ENCODE results near the gene CHIT1.

Gene CHIT1

DNA sequence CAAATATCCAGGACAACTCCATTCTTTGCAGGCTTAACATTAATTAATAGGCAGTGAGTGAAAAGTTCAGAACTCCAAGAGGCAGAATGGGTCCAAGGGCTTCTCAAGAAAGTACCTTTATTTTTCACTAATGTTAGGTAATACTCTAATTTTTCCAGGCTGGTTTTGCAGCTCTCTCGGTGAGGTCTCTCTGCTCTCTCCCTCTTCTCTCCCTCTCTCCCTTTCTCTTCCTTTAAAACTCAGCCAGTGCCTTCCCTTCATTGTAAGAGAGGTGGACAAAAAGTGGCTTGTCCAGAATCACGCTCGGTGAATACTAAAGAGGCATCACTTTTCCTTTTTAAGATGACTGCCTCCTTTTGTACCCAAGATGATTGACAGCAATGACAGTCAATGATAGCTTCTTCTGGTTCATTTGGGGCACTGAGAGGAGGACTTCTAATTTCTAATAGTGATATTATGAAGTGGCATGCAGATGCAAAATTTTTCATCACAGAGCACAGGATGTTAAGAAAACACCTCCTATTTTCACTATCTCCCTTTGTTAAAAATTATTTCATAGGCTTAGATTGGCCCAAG lies 41.7 kb downstream of the CHIT1 start:
- DNase-seq, result no peak

DNA sequence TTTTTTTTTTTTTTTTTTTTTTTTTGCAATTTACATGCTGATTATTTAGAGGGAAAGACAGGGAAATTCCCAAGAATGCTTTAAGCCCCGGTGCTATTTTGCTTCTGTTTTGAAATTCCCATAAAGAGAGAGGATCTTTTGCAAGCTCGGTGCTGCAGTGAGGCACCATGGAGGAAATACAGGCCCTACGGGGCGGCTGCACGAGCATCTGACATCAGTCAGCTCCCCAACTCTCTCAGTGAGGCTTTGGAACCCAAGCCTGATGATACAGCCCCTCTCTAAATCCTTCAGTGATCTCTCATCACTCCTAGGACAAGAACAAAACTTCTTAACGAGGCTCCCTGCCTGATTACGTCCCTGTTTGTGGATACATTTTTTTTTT lies 42.2 kb downstream of the CHIT1 start:
- DNase-seq, result no peak

DNA sequence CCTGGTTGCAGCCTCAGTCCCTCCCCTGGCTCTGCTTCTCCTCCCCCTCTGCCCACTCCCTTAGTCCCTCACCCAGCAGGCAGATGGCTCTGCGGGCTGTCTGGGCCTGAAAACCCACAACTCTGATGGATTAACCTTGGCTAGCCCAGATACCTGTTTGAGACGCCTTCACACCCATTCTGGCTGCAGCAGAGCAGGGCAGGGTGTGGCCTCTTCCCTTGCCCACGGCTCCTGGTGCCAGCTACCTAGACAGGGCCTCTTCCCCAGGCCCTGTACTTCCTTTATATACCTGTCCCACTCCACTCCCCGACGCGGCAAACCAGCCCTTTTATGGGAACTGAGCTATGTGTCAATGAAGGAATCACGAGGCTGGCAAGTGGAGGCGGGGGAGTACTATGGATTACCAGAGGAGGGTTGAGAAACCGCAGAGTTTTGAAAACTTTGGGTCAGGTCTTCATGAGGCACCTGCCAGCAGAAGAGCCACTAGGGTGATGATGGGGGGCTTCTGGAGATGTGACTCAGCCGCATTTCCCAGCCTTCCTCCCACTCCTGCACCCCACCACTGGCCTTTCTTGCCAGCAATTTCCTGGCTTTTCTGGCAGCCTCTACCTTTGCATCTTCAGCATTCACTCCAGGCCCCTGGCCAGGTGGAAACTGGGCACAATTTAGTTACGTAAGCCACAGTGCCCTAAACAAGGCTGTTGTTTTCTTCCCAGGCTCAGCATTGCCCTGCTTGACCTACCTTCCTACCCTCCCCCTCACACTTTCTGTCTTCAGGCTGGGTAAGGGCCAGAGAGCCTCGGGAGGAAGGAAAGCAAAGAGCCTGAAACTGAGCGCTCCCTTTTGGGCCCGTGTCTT lies 42.8 kb downstream of the CHIT1 start, which contains the start of gene CHI3L1:
CHI3L1 (minus strand) TSS at position 259 of the 858 bp plus-strand sequence; CDS start at position 178, 81 bp downstream.
- no peak for DNase-seq

DNA sequence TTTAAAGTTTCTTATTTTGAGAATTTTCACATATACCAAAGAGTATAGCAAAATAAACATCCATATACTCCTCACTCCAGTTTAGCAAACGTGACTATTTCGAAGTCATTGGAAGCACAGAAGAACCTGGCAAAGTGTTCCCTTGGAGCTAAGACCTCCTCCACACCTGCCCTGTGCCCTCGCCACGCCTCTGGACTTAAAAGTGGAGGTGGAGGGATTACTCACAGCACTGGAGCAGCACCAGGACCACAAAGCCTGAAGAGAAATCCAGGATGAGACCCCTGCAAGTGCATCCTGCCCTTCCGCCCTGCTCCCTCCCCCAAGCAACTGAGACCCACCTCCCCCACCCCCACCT lies 43.4 kb downstream of the CHIT1 start:
- no peak for DNase-seq

DNA sequence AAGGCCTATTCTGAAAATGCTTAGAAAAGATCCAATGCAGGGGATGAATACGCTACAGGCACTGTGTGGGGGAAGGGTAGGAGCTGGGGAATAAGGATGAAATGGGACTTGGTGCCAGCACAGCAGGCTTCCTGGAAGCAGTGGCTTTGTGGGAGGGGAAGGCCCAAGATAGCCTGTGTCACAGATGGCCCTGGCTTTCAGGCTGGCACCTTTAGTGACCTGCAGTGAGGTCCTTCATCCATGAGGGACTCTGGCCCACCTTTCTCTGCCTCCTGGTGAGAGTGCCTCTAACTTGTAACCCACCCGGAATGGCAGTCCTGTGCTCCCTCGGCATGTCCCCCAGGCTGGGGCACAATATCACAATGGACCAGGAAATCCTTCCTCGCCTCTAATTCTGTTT lies 43.9 kb downstream of the CHIT1 start:
- DNase-seq, result no peak

DNA sequence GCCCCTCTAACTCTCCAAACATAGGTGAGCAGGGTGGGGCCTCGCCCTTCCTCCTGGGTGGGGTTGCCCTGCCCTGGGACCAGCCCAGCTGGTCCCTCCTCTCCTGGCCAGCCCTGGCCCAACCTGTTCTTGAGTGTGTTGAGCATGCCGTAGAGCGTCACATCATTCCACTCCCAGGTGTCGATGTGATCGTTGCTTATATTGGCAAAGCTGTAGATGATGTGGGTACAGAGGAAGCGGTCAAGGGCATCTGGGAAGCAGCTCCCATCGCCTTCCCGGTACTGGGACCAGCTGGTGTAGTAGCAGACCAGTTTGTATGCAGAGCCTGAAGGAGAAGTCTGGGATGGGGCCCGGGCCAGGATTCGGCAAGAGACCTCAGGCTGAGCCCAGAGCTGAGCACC lies 44.4 kb downstream of the CHIT1 start:
- DNase-seq, result no peak

DNA sequence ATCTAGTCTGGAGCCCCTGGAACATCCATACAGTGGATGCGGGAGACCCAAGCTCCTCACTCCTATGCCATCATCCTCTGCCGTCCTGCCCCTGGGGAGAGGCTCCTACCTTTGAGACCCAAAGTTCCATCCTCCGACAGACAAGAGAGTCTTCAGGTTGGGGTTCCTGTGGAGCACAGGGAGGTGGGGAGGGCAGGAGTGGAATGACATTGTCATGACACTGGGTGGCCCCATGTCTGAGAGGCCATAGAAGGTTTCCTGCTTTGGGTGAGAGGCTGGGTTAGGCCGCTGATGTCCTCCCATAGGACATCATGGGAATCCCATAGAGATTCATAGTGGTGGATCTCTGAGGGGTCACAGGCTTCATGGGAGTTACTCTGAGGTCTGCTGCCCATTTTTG lies 45.0 kb downstream of the CHIT1 start:
- DNase-seq, result no peak

DNA sequence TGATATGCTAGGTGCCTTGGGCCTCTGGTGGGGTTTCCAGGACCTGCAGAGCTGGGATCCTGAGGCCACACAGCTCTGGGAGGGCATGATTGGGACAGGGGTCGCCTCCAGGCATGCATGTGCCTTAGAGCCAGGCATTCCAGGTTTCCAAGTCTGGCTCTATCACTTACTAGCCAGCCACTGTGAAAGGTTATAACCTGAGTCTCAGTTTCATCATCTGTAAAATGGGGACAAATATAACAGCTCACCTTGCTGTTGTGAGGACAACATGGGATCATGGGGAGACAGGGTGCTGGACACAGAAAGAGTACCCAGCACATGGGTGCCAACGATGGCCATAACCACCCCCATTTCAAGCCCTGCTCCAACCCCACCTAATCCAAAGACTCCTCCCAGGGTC lies 45.6 kb downstream of the CHIT1 start:
- no peak for DNase-seq

DNA sequence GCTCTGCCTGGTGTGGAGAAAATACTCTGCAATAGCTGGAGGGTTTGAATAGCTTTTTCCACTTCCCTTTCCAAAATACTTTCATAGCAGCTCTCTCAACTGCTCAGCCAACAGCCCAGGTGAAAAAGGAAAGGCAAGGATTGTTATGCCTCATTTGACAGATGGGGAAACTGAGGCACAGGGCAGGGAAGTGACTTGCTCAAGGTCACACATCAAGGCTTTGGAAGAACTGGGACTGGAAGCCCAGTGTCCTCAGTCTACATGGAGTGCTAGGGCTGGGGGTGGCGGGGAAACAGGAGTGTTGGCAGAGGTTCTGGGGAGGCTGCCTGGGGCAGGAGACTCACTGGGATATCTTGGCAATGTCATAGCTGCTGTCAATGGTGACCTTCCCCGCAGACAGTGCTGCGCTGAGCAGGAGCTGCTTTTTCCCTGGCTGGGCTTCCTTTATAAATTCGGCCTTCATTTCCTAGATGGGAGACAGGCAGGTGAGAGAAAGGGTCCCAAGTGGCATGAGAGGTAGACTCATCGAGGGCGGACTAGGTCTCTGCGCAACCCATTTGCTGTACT lies 47.0 kb downstream of the CHIT1 start:
- DNase-seq, result no peak

DNA sequence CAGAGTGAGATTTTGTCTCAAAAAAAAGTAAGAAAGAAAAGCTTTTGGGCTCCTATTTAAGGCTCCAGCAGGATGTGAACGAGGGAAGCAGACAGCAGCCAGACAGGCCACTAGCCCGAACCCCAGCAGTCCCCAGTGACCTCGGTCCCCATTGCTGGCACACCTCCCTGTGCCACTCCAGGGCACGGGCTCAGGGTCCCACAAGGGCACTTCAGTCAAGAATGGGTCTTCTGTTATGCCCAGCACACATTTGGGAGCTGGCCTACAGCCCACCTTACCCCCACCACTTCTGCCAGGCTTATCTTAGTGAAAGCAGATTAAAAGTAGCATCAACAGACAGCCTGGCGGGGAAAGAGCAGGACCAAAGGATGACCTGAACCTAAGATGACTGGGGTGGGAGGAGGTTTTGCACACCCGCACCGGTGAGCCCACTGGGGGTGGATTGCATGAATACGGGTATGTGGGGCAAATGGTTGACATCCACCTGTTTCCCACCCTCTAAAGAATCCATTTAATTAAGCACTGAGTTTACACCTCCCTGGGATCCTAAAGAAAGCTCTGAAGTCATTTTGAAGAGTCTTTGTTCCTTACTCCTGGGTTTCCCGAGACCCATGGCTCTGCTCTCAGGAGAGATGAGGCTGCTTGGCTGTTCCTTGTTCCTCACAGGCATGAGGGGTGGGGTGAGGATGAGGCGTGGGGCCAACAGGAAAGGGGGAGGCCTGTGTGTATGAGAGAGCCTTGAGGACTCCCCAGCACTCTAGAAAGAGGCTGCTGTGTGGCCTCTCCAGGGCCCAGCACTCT lies 47.7 kb downstream of the CHIT1 start:
- DNase-seq, result no peak

DNA sequence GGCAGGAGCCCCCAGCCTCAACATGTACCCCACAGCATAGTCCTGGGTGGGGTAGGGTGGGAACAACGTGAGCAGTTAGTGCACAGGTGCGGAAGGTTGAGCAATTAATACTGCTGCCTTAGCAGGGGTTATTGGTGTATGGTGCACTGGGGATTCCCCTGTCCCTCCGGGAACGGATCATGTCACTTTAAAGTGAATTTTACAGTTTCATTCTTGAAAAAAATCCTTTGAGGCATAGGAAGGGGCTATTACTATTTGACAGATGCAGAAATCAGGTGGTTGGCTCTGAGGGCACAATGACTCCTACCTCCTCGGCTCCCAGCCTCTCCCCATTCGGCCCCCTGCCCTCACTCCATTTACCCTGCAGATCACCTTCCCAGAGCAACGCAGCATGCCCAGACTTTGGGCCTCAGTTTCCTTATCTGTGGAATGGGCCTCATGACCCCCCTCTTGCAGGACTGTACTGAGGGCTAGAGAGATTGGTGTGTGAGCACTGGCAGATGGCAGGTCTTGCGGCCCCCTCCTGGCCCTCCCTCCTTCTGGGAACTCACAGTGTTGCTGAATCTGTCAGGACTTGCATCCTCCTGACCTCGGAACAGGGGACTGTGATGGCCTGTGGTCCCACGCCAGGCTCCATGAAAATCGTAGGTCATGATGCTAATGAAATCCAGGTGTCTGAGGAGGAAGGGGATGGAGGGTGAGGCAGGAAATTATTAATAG lies 48.7 kb downstream of the CHIT1 start:
- DNase-seq, result no peak

DNA sequence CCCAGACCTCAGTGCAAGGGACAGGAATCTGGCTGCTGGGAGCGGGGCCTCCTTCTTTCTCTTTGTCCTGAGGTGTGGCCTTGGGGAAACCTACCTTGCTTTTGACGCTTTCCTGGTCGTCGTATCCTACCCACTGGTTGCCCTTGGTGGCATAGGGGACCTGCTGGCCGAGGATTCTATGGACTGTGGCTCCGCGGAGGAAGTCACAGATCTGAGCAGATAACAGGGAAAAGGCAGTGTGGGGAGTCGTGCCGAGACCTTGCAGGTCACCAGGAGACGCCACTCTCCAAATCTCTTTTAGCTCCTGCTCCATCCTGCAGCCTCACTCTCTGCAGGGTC lies 49.8 kb downstream of the CHIT1 start:
- no peak for DNase-seq

DNA sequence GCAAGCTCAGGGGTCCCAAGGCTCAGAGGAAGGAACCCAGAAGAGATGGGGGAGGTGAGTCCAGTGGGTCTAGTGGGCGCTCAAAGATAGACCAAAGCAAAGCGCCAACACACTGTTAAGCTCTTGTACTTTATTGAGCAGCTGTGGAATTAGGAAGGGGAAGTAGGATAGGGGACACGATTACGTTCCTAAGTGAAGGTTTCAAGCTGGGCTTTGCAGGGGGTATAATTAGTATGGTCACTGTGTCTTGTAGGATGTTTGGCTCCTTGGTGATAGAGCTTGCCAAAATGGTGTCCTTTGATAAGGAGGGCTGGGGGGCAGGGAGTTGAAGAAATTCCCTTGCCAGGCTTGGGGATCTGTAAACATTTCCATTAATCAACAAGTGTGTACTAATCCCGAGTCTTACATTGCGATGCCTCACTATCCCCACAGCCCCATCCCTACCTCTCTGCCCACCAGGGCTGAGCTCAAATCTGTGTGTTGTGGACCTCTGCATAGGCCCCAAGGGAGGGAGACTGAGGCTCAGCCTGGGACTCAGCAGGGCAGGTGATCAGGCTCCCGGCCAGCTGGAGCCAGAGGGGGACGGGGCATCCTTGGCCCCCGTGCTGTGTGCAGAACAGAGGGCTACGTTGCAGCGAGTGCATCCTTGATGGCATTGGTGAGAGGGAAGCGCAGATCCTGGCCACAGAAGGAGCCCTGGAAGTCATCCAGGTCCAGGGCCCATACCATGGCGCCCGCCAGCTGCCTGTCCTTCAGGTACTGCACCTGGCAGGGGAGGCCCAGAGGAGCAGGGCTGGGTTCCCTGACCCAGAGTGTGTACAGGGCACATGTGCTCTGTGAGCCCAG lies 50.4 kb downstream of the CHIT1 start:
- no peak for DNase-seq

DNA sequence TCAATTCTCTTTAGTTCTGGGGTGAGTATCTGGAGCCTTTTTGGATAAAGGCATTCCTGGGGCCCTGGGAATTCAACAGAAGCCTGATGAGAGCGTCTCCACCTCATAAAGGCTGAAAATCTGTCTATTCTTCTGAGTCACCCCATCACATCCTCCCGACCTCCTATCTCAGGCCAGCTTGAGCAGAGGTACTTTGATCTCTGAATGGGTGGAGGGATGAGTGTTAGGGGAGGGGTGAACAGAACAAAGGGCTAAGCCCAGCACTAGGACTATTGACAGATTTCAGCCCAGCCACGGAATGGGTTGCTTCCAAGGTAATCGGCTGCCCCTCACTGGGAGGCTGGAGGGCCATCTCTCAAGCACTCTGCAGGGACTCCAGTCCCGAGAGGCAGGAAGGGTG lies 51.4 kb downstream of the CHIT1 start:
- no peak for DNase-seq

DNA sequence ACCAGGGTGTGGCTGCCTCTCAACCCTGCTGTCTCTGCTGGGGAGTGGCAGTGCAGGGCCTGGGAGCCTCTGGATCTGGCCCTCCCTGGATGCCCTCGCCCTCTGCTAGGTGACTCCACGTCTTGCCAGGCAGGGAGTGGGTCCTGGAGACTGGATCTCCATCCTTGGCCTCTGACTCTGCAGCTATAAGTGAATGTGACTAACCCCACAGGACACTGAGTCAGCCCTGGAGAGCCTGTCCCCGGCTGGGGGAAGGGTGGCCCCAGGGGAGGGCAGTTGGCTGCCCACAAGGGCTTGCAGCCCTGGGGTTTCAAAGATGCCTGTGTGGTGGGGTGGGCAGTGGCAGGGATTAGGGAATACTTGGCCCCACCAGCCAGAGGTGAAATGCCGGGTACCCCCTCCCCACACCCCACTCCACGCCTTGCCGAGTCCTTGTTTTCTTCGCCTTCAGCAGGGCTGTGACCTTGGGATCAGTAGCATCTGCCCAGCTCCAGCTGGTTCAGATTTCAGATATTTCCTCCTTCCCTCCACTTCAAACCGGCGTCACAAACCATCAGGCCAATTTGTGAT lies 51.9 kb downstream of the CHIT1 start:
- no peak for DNase-seq

DNA sequence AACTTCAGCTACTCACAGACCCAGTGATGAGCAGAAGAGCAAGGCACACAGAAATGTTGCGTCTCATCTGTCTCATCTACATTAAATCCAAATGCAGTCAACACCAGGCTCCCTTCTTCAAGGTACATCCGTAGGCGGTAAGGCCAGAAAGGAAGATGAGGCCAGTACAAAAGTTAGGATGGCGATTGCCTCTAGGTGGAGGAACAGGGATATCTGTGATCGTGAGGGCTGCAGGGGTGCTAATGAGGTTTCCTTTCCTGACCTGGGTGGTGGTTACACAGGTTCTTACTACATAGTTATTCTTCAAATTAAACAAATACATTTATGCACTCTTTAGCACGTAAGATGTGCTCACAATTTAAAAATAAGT lies 52.5 kb downstream of the CHIT1 start:
- no peak for DNase-seq

DNA sequence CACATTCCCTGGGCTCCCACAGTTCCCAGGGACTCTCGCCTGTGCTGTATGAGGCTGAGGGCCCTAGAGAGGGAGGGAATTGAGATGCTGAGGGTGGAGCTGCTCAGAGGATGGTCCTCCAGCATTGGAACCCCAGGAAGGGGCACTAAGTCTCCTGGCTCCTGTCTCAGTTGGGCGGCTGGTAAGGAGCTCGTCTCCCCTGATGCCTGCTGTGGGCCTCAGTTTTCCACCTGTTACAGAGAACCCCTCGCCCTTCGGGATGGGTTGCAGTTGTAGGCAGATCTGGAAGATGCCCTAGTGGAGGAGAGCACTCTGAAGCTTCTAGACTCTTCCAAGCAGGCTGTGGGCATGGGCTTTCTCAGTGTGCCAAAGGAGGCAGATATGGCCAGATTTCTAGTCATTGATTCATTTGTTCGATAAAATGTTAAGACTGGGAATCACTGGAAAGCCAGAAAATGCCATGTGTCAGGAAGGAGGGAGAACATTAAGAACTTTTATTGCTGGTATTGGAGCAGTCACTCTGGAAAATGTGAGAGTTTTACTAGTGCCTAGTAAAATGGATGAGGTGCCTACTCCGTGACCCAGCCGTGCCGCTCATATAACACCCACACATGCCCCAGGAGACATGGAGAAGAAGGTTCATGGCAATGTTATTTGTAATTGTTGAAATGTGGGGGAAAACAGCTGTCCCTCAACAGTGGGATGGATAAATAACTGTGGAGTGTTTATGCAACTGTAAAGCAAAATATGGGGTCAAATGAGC lies 53.0 kb downstream of the CHIT1 start:
- no peak for DNase-seq

DNA sequence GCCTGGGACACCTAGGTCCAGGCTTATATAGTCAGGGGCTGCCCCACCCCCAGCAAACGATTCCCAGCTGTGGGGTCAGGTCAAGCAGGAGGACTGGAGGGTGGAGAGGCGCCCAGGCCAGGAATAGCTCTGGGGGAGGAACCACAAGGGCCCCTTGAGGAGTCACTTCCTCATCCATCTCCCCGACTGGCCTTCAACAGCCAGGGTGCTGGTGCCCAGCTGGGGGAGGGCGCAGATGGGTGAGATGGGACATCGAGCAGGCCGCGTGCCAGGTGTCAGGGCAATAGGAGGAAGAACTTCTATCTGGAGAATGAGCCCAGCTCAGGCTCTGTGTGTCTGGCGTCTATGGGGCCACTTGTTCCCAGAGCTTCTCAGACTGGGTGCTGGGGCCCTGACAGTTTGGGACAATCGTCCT lies 53.6 kb downstream of the CHIT1 start:
- no peak for DNase-seq

DNA sequence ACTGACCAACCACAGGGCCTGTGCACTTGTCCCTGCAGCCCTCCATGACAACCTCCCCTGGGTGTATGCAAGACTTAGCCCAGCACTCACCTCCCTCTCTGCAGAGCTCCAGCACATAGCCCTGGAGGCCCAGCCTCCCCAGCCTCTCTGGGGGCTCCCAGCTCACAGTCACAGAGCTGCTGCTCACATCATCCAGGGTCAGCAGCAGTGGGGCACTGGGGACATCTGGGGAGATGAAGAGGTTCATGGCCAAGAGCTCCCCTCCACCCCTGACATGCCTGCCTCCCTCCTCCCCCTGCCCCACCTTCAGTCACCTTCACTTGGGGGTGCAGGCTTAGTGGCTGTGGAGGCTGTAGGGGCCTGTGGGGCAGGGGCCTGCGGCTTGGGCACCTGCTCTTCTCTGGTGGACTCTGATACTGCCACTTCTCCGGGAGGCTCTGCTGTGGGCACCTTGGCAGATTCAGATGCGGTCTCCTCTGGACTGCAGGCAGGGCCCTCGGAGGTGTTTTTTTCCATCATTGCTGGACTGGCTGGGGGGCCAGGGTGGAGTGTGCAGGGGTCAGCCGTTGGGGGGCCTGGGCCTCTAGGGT lies 54.1 kb downstream of the CHIT1 start, which contains the start of gene MYBPH:
MYBPH (minus strand) TSS at position 590 of the 590 bp plus-strand sequence; CDS start at position 519, 71 bp downstream.
- no peak for DNase-seq

DNA sequence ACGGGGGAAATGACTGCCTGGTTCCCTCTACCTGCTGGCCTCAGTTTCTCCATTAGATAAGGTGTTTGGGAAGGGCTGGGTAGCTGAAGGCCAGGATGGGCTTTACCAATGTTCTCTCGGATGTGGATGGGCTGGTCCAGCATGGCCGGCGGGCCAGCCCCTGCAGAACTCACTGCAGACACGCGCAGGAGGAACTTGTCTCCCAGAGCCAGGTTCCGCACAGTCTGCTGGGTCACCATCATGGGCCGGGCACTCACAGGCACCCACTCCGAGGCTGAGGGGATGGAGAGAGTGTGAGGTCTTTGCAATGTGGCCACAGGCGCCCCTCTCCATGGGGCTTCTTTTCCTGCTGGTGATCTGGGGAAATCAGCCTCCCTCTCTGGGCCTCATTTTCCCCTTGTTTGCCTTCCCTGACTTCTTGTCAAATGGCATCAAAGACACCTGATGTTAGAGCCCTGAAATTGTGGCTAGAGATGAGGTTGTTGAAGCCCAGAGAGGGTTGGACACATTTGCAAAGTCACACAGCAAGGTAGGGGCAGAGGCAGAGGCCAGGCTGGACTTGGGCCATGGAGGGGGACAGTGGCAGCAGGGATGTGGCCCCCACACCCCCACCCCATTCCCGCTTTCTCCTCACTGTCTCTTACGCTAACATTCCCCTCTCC lies 55.0 kb downstream of the CHIT1 start:
- DNase-seq, result no peak

Measured in activated T-cell treated with anti-CD3 and anti-CD28 coated beads, Interleukin-2, amount 50 U/mL, for 48 hours (primary cell).